NCI-H82 (cell line): ENCODE measurements around the gene CNTNAP2.

Experiments
- DNase-seq: peaks from one replicate; lab custom pipeline; 2025; lab: John Stamatoyannopoulos, UW

Gene CNTNAP2

DNA sequence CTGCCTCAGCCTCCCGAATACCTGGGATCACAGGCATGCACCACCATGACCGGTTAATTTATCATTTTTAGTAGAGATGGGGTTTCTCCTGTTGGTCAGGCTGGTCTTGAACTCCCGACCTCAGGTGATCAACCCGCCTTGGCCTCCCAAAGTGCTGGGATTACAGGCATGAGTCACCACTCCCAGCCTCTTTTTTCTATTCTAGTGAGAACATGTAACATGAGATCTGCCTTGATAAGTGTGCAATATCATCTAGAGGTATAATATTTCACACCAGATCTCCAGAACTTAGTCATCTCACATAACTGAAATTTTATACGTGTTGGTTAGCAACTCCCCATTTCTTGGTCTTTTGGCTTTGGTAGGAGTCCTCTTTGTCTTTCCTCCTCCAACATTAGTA is 656.9 kb downstream of the CNTNAP2 start:
- DNase-seq: no peak

DNA sequence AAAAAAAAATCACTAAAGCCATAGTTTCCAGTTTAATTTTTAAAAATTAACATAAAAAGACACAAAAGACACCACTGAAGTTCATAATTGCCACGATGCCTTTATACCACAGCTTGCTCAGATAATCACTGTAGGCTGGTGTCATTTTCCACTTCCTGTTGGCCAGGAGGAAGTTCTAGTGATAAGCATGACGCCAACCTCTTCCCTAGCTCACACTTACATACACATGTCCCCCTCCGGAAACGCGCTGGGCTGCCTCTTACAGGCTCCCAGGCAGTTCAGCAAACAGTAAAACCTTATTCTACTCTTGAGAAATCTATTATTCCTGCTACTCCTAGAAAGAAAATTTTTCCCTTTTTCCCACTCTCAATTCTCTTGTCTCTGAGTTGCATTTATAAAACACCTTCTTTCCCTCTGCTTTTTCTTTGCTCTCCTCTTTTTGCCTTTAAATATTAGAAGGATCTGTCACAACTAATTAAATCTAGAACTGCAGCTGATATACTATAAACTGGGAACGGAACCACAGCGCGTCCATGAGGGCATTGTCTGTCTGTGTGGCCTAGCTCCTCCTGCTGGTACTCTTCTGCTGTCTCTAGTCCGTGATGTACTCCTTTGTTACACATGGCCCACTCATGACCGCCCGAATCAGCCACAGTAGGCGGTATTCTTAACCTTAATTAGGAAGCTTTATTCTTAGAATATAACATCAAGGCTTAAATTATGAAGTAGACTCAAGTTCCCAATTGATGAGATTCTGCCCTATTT is 664.9 kb downstream of the CNTNAP2 start:
- no peak for DNase-seq

DNA sequence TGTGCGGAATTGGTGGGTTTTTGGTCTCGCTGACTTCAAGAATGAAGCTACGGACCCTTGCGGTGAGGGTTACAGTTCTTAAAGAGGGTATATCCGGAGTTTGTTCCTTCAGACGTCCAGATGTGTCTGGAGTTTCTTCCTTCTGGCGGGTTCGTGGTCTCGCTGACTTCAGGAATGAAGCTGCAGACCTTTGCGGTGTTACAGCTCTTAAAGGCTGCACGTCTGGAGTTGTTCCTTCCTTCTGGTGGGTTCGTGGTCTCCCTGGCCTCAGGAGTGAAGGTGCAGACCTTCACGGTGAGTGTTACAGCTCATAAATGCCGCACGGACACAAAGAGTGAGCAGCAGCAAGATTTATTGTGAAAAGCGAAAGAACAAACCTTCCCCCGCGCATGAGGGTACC is 670.7 kb downstream of the CNTNAP2 start:
- DNase-seq: no peak

- no peak for DNase-seq
Observed at GRCh38 chr7:146788008-146788407, 671.4 kb downstream of the CNTNAP2 start.

- DNase-seq: no peak
Observed at GRCh38 chr7:146791344-146792285, 675.0 kb downstream of the CNTNAP2 start.

GRCh38 chr7:146804620-146805019 is 688.0 kb downstream of the CNTNAP2 start:
- DNase-seq: no peak

GRCh38 chr7:146805082-146805481 is 688.5 kb downstream of the CNTNAP2 start:
- DNase-seq: no peak

- peak; percentile 17 for DNase-seq
Observed at GRCh38 chr7:146826329-146826728, 709.7 kb downstream of the CNTNAP2 start.

- DNase-seq: no peak
Observed at GRCh38 chr7:146830686-146831085, 714.1 kb downstream of the CNTNAP2 start.

GRCh38 chr7:146831875-146832274 is 715.3 kb downstream of the CNTNAP2 start:
- peak; percentile 22 for DNase-seq

GRCh38 chr7:146844405-146844804 is 727.8 kb downstream of the CNTNAP2 start:
- no peak for DNase-seq

GRCh38 chr7:146858690-146859089 is 742.1 kb downstream of the CNTNAP2 start:
- DNase-seq: no peak

DNA sequence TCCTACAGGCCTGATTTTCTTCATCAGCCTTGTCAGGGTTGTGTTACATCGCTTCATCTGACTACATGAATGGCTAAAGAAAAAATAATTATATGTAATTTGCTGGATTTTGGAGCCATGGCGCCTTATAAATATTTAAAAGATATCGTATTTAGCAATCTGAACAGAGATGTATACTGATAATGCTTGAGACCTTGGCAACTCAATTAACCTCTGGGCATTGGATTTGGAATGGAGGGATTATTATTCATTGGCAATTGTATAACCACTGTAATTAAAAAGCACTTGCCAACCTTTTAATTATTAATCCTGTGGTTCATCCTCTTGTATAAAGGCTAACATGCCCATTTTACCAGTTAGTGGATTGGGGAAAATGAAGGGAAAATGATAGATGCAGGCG is 745.1 kb downstream of the CNTNAP2 start:
- DNase-seq: no peak

- no peak for DNase-seq
Observed at GRCh38 chr7:146862415-146862814, 745.8 kb downstream of the CNTNAP2 start.

DNA sequence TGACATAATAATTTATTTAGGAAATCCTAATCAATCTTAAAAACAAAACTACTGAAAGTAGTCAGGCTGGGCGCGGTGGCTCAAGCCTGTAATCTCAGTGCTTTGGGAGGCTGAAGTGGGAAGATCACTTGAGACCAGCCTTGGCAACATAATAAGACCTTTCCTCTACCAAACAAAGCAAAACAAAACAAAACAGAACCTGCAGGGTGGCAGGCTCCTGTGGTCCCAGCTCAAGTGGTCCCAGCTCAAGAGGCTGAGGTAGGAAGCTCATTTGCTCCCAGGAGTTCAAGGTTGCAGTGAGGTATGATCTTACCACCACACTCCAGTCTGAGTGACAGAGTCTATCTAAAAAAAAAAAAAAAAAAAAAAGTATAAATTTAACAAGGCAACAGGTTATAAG is 748.0 kb downstream of the CNTNAP2 start:
- no peak for DNase-seq

GRCh38 chr7:146865696-146866095 is 749.1 kb downstream of the CNTNAP2 start:
- DNase-seq: no peak

DNA sequence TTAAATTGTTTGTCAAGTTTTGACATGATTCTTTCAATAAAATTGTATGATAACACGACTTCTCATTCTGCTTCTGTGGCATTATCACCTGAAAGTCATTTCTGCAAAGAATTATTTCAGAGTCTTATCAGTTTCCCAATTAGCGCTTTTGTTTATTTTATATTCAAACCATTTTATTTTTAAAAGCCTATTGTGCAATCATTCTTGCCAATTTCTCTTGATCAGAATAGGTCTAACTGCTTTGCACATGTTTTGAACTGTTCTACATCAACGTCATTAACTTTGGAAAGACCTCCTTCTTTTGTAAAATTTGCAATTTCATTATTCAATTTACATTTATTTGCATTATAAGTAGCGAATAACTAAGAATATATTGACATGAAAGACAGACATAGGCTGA is 758.1 kb downstream of the CNTNAP2 start:
- no peak for DNase-seq

- DNase-seq: no peak
Observed at GRCh38 chr7:146875237-146875785, 758.7 kb downstream of the CNTNAP2 start.

DNA sequence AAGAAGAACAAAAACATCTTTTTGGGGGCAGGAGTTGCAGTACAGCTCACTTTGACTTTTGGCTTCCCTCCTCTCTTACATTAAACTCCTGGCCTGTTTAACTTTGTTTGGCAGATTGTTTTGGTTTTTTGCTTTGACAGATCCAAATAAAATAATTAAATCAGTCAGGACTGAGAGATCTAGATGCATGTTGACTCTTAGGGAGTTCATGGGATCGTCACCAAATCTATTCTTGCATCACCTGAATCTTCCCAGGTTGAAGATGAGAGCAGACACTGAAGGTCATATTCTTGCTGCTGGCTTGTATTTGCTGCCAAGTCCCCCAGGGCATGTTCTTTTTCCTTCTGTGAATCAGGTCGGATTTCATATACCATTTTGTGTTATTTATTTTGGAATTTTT is 759.4 kb downstream of the CNTNAP2 start:
- DNase-seq: no peak

- DNase-seq: no peak
Observed at GRCh38 chr7:146876411-146876810, 759.8 kb downstream of the CNTNAP2 start.

DNA sequence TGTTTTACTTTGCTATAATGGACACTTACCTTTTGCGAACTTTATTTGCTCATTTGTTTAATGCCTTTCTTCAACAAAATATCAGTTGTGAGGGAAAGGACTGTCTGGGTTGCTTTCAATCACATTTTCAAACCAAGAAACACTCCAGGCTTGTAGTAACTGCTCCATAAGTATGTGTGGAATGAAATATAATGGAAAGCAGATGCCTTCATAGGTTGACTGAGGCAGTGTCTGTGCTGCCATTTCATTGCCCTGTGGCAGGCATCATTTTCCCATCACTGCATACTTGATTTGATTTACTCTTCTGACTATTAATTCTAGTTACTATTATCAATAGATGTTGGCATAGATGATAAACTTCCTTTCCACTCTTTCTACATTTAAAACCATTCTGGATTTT is 762.3 kb downstream of the CNTNAP2 start:
- no peak for DNase-seq

GRCh38 chr7:146885231-146885630 is 768.6 kb downstream of the CNTNAP2 start:
- no peak for DNase-seq
